Erythroblast (primary cell): ENCODE measurements around the gene TRAF2.

Source experiments
- DNase-seq, 2 experiments: peaks; one replicate each; lab custom pipeline; 2025; lab: John Stamatoyannopoulos, UW
- GATA1 ChIP-seq: IDR thresholded peaks from 2 replicates; pipeline ENCODE4 v1.6.1; 2011; ENCODE audit warnings: low read depth, mild to moderate bottlenecking, control low read depth, low read length, moderate library complexity
- POLR2A ChIP-seq: IDR thresholded peaks from 2 replicates; pipeline ENCODE4 v1.6.1; 2011; ENCODE audit warnings: mild to moderate bottlenecking, low read length

The TRAF2 gene

GRCh38 chr9:136844761-136845464 is 41.4 kb upstream of the TRAF2 start:
- TF ChIP-seq POLR2A, result no peak
- no peak for TF ChIP-seq GATA1
- no peak for DNase-seq

DNA sequence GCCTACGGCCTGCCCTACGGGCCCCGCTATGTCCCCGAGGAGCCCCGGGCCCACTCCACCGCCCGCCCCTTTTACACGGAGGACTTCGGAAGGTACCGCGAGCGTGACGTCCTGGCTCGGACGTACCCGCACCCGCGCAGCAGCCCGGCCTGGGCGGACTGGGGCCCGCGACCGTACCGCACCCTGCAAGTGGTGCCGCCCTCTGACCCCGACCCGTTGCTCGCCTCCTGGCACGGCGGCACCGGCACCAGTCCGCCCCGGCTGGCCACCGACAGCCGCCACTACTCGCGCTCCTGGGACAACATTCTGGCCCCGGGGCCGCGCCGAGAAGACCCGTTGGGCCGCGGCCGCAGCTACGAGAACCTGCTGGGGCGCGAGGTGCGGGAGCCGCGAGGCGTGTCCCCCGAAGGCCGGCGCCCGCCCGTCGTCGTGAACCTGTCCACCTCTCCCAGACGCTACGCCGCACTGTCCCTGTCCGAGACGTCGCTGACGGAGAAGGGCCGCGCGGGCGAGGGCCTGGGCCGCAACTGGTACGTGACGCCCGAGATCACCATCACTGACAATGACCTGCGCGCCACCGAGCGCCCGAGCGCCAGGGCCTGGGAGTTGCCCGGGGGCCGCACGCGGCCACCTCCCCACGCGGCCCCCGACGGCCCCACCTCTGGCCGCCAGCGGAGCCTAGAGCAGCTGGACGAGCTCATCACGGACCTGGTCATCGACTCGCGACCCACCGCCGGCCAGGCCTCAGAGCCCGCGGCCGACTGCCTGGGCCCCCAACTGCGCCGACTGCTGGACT is 40.7 kb upstream of the TRAF2 start:
- no peak for TF ChIP-seq GATA1
- no peak for TF ChIP-seq POLR2A
- DNase-seq, result no peak

GRCh38 chr9:136846376-136847087 is 39.8 kb upstream of the TRAF2 start:
- TF ChIP-seq POLR2A (no peak), GATA1 (no peak)
- DNase-seq, result peak; percentile 32 to 42

DNA sequence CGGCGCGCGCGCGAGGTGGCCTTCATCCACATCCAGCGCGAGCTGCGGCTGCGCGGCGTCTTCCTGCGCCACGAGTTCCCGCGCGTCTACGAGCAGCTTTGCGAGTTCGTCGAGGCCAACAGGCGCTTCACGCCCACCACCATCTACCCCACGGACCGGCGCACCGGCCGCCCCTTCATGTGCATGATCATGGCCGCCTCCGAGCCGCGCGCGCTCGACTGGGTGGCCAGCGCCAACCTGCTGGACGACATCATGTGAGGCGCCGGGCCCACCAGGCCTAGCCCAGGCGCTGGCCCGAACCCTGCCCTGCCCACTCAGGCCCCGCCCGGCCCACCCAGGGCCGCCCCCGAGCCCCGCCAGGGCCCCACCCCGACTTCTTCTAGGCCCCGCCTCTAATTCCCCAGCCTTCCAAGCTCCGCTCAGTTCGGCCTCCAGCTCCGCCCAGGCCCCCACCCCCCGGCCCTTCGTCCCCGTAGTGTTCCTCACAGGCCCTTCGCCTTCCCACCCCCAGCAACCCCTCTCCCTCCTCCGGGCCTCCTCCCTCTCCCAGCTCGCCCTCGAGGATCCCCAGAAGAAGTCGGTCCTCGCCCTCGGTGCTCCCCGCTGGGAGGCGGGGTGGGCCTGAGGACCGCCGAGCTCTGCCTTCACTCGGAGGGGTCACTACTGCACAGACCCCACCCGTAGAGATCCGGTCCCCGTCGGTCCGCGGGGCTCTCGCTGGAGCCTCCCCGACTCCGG is 39.1 kb upstream of the TRAF2 start:
- DNase-seq, result peak; percentile 70 to 76
- TF ChIP-seq POLR2A (no peak), GATA1 (no peak)

DNA sequence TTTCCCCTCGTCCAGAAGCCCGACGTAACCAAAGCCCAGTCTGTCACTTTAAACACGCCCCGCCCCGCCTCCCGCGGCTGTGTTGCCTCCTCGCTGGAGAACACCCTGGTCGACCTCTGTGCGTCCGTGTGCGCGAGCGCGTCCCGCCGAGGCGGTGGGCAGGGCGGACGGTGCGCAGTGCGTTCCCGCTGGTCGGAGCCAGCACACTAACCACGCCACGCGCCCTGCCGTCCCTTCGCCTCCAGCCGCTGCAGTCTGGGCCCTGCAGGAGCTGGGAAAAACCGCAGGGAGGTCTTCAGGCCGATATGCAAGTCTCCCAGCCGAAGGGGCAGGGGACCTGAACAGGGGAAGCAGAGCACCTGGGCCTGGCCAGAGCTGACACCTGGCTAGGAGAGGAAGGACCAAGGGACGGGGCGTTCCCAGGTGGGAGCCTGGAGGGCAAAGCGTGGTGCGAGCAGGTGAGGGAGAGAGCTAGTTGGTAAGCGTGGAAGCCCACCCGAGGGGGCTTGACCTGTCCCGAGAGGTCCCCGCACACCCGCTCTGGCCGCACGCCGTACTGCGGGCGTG is 38.4 kb upstream of the TRAF2 start:
- DNase-seq, result peak; percentile 84
- TF ChIP-seq POLR2A, result no peak
- no peak for TF ChIP-seq GATA1

DNA sequence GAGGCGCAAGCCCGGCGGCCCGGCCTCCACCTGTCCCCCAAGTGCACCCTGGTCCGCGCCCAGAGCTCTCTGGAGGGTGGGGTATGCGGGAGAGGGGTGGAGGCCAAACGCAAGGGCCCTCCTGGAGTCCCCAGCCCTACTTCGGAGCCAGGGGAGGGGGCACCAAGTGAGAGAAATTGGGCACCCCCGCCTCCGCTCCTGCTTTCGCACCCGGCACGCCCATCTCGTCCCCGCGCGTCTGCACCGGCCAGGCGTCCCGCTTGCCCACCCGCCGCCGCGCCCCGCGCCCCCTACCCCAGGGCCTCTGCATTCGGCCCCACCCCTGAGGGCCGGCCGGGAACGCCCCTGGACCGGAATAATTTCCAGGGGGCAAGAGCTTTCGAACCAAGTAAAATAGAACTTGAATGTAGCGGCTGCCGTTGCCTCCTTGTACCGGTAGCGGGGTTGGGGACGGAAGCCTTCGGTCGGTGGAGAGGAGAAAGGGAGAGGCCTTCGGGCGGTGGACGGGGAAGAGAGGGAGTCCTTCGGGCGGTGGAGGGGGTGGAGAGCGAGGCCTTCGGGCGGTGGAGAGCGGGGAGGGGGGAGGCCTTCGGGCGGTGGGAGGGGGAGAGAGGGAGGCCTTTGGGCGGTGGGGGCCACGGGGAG is 37.8 kb upstream of the TRAF2 start:
- peak; percentile 81 to 83 for DNase-seq
- no peak for TF ChIP-seq GATA1
- no peak for TF ChIP-seq POLR2A

DNA sequence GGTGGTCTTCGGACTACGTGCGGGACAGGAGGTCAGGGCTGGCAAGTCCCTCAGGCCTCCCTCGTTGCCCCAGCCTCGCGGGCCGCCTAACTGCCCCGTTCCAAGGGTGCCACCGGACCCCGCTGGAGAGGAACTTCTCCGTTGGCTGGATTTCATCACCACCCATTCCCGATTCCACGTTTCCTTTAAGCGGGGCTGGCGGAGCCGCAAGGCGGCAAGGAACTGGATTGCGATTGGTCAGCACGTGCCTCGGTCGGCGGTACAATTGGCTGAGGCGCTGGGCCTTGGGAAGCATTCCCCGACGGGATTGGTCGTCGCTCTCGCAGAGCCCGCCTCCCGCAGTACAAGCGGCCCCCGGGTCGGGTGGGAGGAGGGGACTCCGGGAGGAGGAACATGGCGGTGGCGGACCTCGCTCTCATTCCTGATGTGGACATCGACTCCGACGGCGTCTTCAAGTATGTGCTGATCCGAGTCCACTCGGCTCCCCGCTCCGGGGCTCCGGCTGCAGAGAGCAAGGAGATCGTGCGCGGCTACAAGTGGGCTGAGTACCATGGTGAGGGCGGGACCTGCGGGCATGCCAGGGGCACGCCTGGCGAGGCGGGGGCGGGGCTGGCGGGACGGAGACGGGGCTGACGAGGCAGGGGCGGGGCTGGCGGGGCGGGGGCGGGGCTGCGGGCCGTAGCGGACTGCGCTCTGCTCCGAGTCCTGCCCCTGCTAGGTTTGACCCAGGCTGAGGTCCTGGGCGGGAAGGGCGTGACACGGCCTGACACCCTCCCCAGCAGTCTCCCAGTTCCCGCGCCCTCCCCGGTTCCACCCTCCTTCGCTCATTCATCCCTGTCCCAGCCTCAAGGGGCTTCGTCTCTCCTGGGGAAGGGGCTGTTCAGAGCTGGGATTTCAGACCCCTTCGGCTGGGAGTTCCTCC is 37.0 kb upstream of the TRAF2 start, which contains the start of gene PHPT1:
PHPT1 (plus strand) TSS at position 372 of the 922 bp plus-strand sequence; CDS start at position 394, 22 bp downstream.
- peak; percentile 99 for DNase-seq
- TF ChIP-seq POLR2A, result peak; percentile 79
- TF ChIP-seq GATA1, result no peak

GRCh38 chr9:136849960-136850865 is 36.1 kb upstream of the TRAF2 start:
- DNase-seq, result no peak
- no peak for TF ChIP-seq GATA1

DNA sequence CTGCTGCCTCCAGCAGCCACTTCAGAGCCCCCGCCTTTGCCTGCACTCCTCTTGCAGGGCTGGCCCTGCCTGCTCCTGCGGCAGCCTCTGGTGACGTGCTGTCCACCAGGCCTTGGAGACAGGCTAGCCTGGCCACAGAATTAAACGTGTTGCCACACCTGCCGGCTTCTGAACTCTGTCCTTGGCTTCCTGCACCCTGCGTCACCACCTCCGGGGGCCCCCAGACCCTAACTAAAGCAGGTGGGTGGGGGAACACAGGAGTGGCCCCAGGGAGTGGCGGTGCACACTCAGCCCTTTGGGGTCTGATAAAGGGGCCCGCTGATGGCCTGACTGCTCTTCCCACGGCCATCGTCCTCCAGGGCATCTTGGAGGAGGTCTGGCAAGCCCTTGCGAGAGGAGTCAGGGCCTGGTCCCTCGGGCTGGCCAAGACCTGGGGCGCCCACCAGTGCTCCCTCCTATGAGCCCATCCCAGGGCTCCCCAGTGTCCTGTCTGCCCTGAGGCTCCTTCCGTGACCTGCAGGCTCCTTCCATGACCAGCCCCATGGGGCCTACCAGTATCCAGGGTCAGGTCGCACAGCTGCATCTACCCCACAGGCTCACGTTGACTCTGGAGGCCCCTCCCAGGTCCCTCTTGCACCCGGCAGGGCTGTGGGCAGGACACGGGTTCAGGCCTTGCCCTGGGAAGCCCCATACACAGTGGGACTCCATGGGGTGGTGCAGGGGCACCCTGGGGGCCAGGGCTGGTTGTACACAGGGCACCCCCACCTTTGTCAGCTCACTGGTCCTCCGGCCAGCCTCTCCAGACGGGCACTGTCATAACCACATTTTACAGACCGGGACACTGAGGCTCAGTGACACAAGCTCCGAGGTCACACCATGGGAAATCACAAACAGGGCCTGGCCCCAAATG is 35.2 kb upstream of the TRAF2 start:
- DNase-seq, result no peak
- TF ChIP-seq GATA1 (no peak), POLR2A (no peak)
